Tibial nerve (tissue), 3 donors: ENCODE results near the gene CHST15.

Source experiments
- CTCF ChIP-seq, 5 experiments: fragments of 200-600 bp in 3 of 5; fragments of 450-650 bp in 2 of 5; sonication (generic) in 3 of 5; IDR thresholded peaks; one replicate each; pipeline ENCODE4 v1.5.1; 2016 to 2019; ENCODE audit warnings: antibody characterized with exemption in 5 of 5, mild to moderate bottlenecking in 3 of 5, moderate library complexity in 2 of 5
- POLR2A ChIP-seq, 2 donors: fragments of 450-650 bp; IDR thresholded peaks; one replicate each; pipeline ENCODE4 v1.6.1; 2017; ENCODE audit warnings: antibody characterized with exemption in 2 of 2, mild to moderate bottlenecking in 2 of 2, moderate library complexity in 2 of 2

DNA sequence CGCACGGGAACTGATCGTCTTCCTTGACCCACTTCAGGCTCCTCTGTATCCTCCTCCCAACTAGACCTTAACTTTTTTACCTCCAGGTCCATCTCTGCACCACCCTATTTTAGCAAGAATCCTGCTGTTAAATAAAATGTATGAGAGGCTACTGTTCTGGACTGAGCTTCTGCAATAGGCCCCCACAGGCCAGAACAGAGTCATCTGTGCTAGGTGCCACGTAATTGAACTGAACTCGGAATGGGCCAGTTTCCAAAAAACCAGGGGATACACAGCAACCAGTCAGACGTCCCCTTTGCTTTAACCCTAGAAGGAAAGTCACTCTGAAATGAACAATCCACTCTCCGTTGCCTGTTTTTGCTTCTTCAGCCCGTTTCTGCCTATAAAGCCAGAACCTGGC is 71.3 kb downstream of the CHST15 start:
- TF ChIP-seq CTCF (IDR thresholded peaks at IDR 0.05): no peak
- TF ChIP-seq POLR2A (IDR thresholded peaks at IDR 0.05): no peak
